Transverse colon (tissue), 4 donors: ENCODE measurements around the gene TRAK1. TPM values are rescaled to one million over a fixed set of nuclear protein-coding genes. Genes with fewer than 3 reads are reported as not detected.

Experiments used
- DNase-seq: peaks from one replicate; pipeline ENCODE4 v3.0.0-alpha.2; 2019
- H3K27ac ChIP-seq, 4 donors: fragments of 200-600 bp; sonication (generic); 2 replicates each; pipeline ENCODE4 v1.5.1; 2016 to 2018; ENCODE audit warnings: inconsistent platforms in 4 of 4
- H3K27me3 ChIP-seq: fragments of 200-600 bp; sonication (generic); 2 replicates; pipeline ENCODE4 v1.5.1; 2017; ENCODE audit warnings: inconsistent platforms
- H3K36me3 ChIP-seq, 4 donors: fragments of 200-600 bp; sonication (generic); 2 replicates each; pipeline ENCODE4 v1.5.1; 2017 to 2019; ENCODE audit warnings: inconsistent platforms in 4 of 4
- H3K4me1 ChIP-seq, 4 donors: fragments of 200-600 bp; sonication (generic); 2 replicates each; pipeline ENCODE4 v1.5.1; 2017 to 2020; ENCODE audit warnings: inconsistent platforms in 4 of 4
- H3K4me3 ChIP-seq, 4 donors: fragments of 200-600 bp; sonication (generic); 1 replicate in 1 of 4; 2 replicates in 3 of 4; pipeline versions ENCODE4 v1.5.1 to v1.6.1; 2017 to 2019; ENCODE audit warnings: inconsistent platforms in 4 of 4
- H3K9me3 ChIP-seq, 2 donors: fragments of 200-600 bp; sonication (generic); 2 replicates each; pipeline ENCODE4 v1.5.1; 2017 to 2019; ENCODE audit warnings: inconsistent platforms in 2 of 2
- CTCF ChIP-seq, 5 experiments: fragments of 200-600 bp in 3 of 5; fragments of 450-650 bp in 2 of 5; sonication (generic) in 3 of 5; IDR thresholded peaks; 1 replicate in 2 of 5; 2 replicates in 3 of 5; pipeline ENCODE4 v1.5.1; 2016 to 2017; ENCODE audit warnings: antibody characterized with exemption in 5 of 5, inconsistent platforms in 3 of 5, mild to moderate bottlenecking in 2 of 5, moderate library complexity in 1 of 5
- EP300 ChIP-seq: sonication (generic); formaldehyde crosslinking; IDR thresholded peaks from one replicate; pipeline ENCODE4 v1.6.1; 2017; ENCODE audit warnings: antibody characterized with exemption, low read depth
- POLR2A ChIP-seq: fragments of 450-650 bp; IDR thresholded peaks from one replicate; pipeline ENCODE4 v1.6.1; 2016; ENCODE audit warnings: antibody characterized with exemption, mild to moderate bottlenecking, moderate library complexity
- POLR2AphosphoS5 ChIP-seq, 3 donors: sonication (generic); formaldehyde crosslinking; IDR thresholded peaks; one replicate each; pipeline ENCODE4 v1.6.1; 2016; ENCODE audit warnings: antibody characterized with exemption in 3 of 3
- WGBS, 2 donors: methylation state at CpG; one replicate each; pipeline ENCODE4 v1.1.5; 2018; ENCODE audit warnings: low coverage in 1 of 2; 5-methylcytosine and 5-hydroxymethylcytosine counted together
- in situ Hi-C, 4 donors: fragments of 200-750 bp; cut with MboI; loops; one replicate each; pipeline versions ENCODE4 v1.15.0 to v1.15.1; 2017; ENCODE audit warnings: low sequenced_read_pairs in 3 of 4, low pct_ligation_motif_present in 1 of 4, low pct_unique_long_range_greater_than_20kb in 1 of 4
- intact Hi-C: fragments of 100-400 bp; cut with DNase I; formaldehyde crosslinking; loops from one replicate; pipeline ENCODE4 v1.15.1; 2023; ENCODE audit warnings: low total_unique reads
- total RNA-seq, 4 donors: library from RNA; depleted of rRNA; stranded (reverse); fragments of >200 nt; gene quantifications; one replicate each; pipeline ENCODE4 v1.1.0, GENCODE V29; 2016

Gene TRAK1
- total RNA-seq, 4 donors from 2014 or later, result 91.7 to 247 (median 115) TPM

- H3K27ac ChIP-seq, result no peak overlapping the region
- no peaks in the 10 kb centered on the region for H3K27me3 ChIP-seq
- TF ChIP-seq POLR2AphosphoS5 (IDR thresholded peaks at IDR 0.05) (no peak), CTCF (IDR thresholded peaks at IDR 0.05) (no peak), POLR2A (no peak), EP300 (no peak)
These were observed 132.0 kb downstream of the TRAK1 start for GRCh38 chr3:42222942-42223693.

GRCh38 chr3:42224178-42224577 lies 133.0 kb downstream of the TRAK1 start:
- WGBS, 2 donors, result 79 to 90% methylated on average over 4 to 9 of the region's 9 CpGs

More at GRCh38 chr3:42222942-42223693, 132.0 kb downstream of the TRAK1 start:
- Histone ChIP-seq H3K4me3 (no peak overlapping the region), H3K4me1 (no peaks in the 10 kb centered on the region), H3K36me3 (peaks cover 0 to 28% (median 12%) of the 10 kb centered on the region in 4 donors), H3K9me3 (no peaks in the 10 kb centered on the region)
- intact Hi-C loops, result no loop called here
- in situ Hi-C loops, result no loop called here
- 90% methylated on average over 30 of the region's 31 CpGs; no CpG with 5 or more reads in 1 of the 2 donors for WGBS, 2 donors
- no peak for DNase-seq

GRCh38 chr3:42224658-42225421 lies 133.7 kb downstream of the TRAK1 start:
- H3K27ac ChIP-seq, result peak overlapping the region in 3 of 4 donors; percentile 6 to 39 (median 8)
- intact Hi-C loops, result no loop called here
- H3K4me1 ChIP-seq, result peaks cover 0 to 3% (median 0%) of the 10 kb centered on the region in 4 donors
- in situ Hi-C loops, result loop anchor here in 2 of 4 donors (25.0 kb wide), 2 partner anchors 312 to 662 kb away; partner anchors contain the start of gene CYP8B1 (in 1 of the 2)
- no peak for DNase-seq
- 61 to 71% methylated on average over 12 of the region's 12 CpGs for WGBS, 2 donors
- H3K4me3 ChIP-seq, result no peak overlapping the region
- no peaks in the 10 kb centered on the region for H3K9me3 ChIP-seq
- peaks cover 0 to 28% (median 12%) of the 10 kb centered on the region in 4 donors for H3K36me3 ChIP-seq
- H3K27me3 ChIP-seq, result no peaks in the 10 kb centered on the region
- TF ChIP-seq POLR2AphosphoS5 (IDR thresholded peaks at IDR 0.05) (peak in 1 of 3 donors; percentile 21), CTCF (IDR thresholded peaks at IDR 0.05) (no peak), EP300 (no peak), POLR2A (no peak)

More at GRCh38 chr3:42224178-42224577, 133.0 kb downstream of the TRAK1 start:
- Histone ChIP-seq H3K27ac (peak overlapping the region in 3 of 4 donors; percentile 6 to 39 (median 8)), H3K36me3 (peaks cover 0 to 28% (median 12%) of the 10 kb centered on the region in 4 donors), H3K9me3 (no peaks in the 10 kb centered on the region), H3K27me3 (no peaks in the 10 kb centered on the region), H3K4me3 (no peak overlapping the region), H3K4me1 (no peaks in the 10 kb centered on the region)
- no peak for DNase-seq
- intact Hi-C loops (no loop called here), in situ Hi-C loops (no loop called here)
- TF ChIP-seq POLR2AphosphoS5 (IDR thresholded peaks at IDR 0.05), result no peak
- no peak for TF ChIP-seq EP300
- no peak for TF ChIP-seq CTCF (IDR thresholded peaks at IDR 0.05)
- no peak for TF ChIP-seq POLR2A
